ENCODE results near the gene HAUS7. TPM values are rescaled to one million over a fixed set of nuclear protein-coding genes. Genes with fewer than 3 reads are reported as not detected.

The HAUS7 gene
- total RNA-seq, 1 donor from 2014 or later: 23.0 TPM

- no peak for TF ChIP-seq CTCF (IDR thresholded peaks at IDR 0.05)
- H3K36me3 ChIP-seq: no peaks in the 10 kb centered on the region
- no peaks in the 10 kb centered on the region for H3K27me3 ChIP-seq
- no peak overlapping the region for H3K27ac ChIP-seq
- intact Hi-C loops (cut with DNase I): no loop called here
- ATAC-seq: no peak
- H3K9me3 ChIP-seq: no peaks in the 10 kb centered on the region
- no peak for DNase-seq
- no peak overlapping the region for H3K4me3 ChIP-seq
- H3K4me1 ChIP-seq: no peaks in the 10 kb centered on the region
Observed at GRCh38 chrX:153420851-153421599, 49.4 kb downstream of the HAUS7 start.

GRCh38 chrX:153417637-153418036 is 52.7 kb downstream of the HAUS7 start:
- H3K9me3 ChIP-seq: no peaks in the 10 kb centered on the region
- no peak overlapping the region for H3K4me3 ChIP-seq
- intact Hi-C loops (cut with DNase I): no loop called here
- no peaks in the 10 kb centered on the region for H3K27me3 ChIP-seq
- H3K4me1 ChIP-seq: no peaks in the 10 kb centered on the region
- ATAC-seq: no peak
- TF ChIP-seq CTCF (IDR thresholded peaks at IDR 0.05): no peak
- no peak overlapping the region for H3K27ac ChIP-seq
- no peaks in the 10 kb centered on the region for H3K36me3 ChIP-seq
- no peak for DNase-seq

GRCh38 chrX:153416781-153417450 is 53.5 kb downstream of the HAUS7 start:
- TF ChIP-seq CTCF (IDR thresholded peaks at IDR 0.05): no peak
- intact Hi-C loops (cut with DNase I): no loop called here
- Histone ChIP-seq H3K27me3 (no peaks in the 10 kb centered on the region), H3K27ac (no peak overlapping the region), H3K36me3 (no peaks in the 10 kb centered on the region), H3K9me3 (no peaks in the 10 kb centered on the region), H3K4me1 (no peaks in the 10 kb centered on the region), H3K4me3 (no peak overlapping the region)
- ATAC-seq: peak; percentile 21
- no peak for DNase-seq

GRCh38 chrX:153414856-153415510 is 55.4 kb downstream of the HAUS7 start:
- no peaks in the 10 kb centered on the region for H3K4me1 ChIP-seq
- intact Hi-C loops (cut with DNase I): no loop called here
- no peaks in the 10 kb centered on the region for H3K27me3 ChIP-seq
- no peak overlapping the region for H3K4me3 ChIP-seq
- DNase-seq (peak; percentile 70), ATAC-seq (peak; percentile 66)
- no peak for TF ChIP-seq CTCF (IDR thresholded peaks at IDR 0.05)
- H3K36me3 ChIP-seq: no peaks in the 10 kb centered on the region
- no peaks in the 10 kb centered on the region for H3K9me3 ChIP-seq
- H3K27ac ChIP-seq: no peak overlapping the region

GRCh38 chrX:153413731-153414130 is 56.6 kb downstream of the HAUS7 start:
- TF ChIP-seq CTCF (IDR thresholded peaks at IDR 0.05): no peak
- H3K27ac ChIP-seq: no peak overlapping the region
- H3K9me3 ChIP-seq: no peaks in the 10 kb centered on the region
- H3K36me3 ChIP-seq: no peaks in the 10 kb centered on the region
- H3K4me3 ChIP-seq: no peak overlapping the region
- ATAC-seq (no peak), DNase-seq (no peak)
- intact Hi-C loops (cut with DNase I): no loop called here
- no peaks in the 10 kb centered on the region for H3K27me3 ChIP-seq
- H3K4me1 ChIP-seq: no peaks in the 10 kb centered on the region
